ENCODE data around the gene RALGDS.

Gene RALGDS

DNA sequence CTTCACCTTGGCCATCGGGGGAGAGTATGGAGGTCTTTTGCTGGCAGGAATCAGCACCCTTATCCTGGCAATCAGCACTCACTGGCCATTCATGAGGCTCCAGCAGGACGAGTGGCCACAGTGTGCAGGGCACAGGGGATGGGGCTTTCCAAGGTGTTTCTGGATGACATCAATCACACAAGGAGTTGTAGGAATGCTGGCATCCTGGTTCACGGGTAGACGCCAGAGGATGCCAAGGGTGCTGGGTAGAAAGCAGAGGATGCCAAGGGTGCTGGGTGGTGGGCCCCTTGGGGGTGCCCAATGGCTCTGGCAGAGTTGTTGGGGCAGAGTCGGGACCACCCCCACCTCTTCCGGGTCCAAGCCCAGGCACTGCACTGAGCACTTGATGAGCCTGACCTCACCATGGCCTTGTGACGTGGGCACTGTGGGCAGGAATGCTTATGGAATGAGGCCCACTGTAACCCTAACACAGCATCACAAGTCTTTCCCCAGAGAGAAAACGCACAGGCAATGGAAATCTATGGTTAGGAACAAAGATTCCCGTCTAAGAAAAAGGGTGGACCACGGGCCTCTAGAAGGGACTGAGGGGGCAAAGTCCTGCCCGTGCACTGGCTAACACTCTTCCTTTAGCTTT, 30.2 kb downstream of the RALGDS start:
- TF ChIP-seq LEF1 (IDR thresholded peaks at IDR 0.05; ENCODE audit: borderline replicate concordance) (no peak), SUZ12 (IDR thresholded peaks at IDR 0.05) (no peak), BHLHE40 (IDR thresholded peaks at IDR 0.05; ENCODE audit: borderline replicate concordance) (no peak), HDGF (IDR thresholded peaks at IDR 0.05; ENCODE audit: borderline replicate concordance) (no peak), ARNT (IDR thresholded peaks at IDR 0.05) (no peak), ZNF384 (IDR thresholded peaks at IDR 0.05) (no peak), ELF4 (IDR thresholded peaks at IDR 0.05) (no peak), L3MBTL2 (conservative IDR thresholded peaks at IDR 0.05) (no peak), TARDBP (IDR thresholded peaks at IDR 0.05) (no peak), FOXM1 (IDR thresholded peaks at IDR 0.05; ENCODE audit: borderline replicate concordance) (no peak), FOXK2 (IDR thresholded peaks at IDR 0.05) (no peak), SP1 (IDR thresholded peaks at IDR 0.05) (no peak), NFRKB (IDR thresholded peaks at IDR 0.05) (no peak), FOXA1 (IDR thresholded peaks at IDR 0.05) (no peak), CTBP1 (IDR thresholded peaks at IDR 0.05; ENCODE audit: borderline replicate concordance) (no peak)
- TF ChIP-seq, protein P1, sequence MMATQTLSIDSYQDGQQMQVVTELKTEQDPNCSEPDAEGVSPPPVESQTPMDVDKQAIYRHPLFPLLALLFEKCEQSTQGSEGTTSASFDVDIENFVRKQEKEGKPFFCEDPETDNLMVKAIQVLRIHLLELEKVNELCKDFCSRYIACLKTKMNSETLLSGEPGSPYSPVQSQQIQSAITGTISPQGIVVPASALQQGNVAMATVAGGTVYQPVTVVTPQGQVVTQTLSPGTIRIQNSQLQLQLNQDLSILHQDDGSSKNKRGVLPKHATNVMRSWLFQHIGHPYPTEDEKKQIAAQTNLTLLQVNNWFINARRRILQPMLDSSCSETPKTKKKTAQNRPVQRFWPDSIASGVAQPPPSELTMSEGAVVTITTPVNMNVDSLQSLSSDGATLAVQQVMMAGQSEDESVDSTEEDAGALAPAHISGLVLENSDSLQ (IDR thresholded peaks at IDR 0.05) = no peak
- ChIA-PET CTCF (interaction anchor here (0.6 kb wide), 1 partner anchor 94 kb away, joined by 4 read pairs; no protein-coding TSS in a partner anchor), POLR2A (no interaction called here)
- no peak for DNase-seq (ENCODE audit: extremely low spot score)

- ChIA-PET POLR2A (no interaction called here), CTCF (interaction anchor here (0.6 to 1.5 kb wide), 2 partner anchors 14 to 94 kb away, joined by 4 to 6 read pairs; no protein-coding TSS in a partner anchor)
- no peak for DNase-seq (ENCODE audit: extremely low spot score)
- TF ChIP-seq CTBP1 (IDR thresholded peaks at IDR 0.05; ENCODE audit: borderline replicate concordance) (no peak), ELF4 (IDR thresholded peaks at IDR 0.05) (no peak), BHLHE40 (IDR thresholded peaks at IDR 0.05; ENCODE audit: borderline replicate concordance) (no peak), FOXA1 (IDR thresholded peaks at IDR 0.05) (no peak), ZNF384 (IDR thresholded peaks at IDR 0.05) (no peak), L3MBTL2 (conservative IDR thresholded peaks at IDR 0.05) (no peak), ARNT (IDR thresholded peaks at IDR 0.05) (no peak), FOXM1 (IDR thresholded peaks at IDR 0.05; ENCODE audit: borderline replicate concordance) (no peak), FOXK2 (IDR thresholded peaks at IDR 0.05) (no peak), LEF1 (IDR thresholded peaks at IDR 0.05; ENCODE audit: borderline replicate concordance) (no peak), NFRKB (IDR thresholded peaks at IDR 0.05) (no peak), TARDBP (IDR thresholded peaks at IDR 0.05) (no peak), SUZ12 (IDR thresholded peaks at IDR 0.05) (no peak), SP1 (IDR thresholded peaks at IDR 0.05) (no peak), HDGF (IDR thresholded peaks at IDR 0.05; ENCODE audit: borderline replicate concordance) (no peak)
- TF ChIP-seq, protein P1 (IDR thresholded peaks at IDR 0.05) = no peak
Observed at GRCh38 chr9:133090187-133090586, 30.9 kb downstream of the RALGDS start.

DNA sequence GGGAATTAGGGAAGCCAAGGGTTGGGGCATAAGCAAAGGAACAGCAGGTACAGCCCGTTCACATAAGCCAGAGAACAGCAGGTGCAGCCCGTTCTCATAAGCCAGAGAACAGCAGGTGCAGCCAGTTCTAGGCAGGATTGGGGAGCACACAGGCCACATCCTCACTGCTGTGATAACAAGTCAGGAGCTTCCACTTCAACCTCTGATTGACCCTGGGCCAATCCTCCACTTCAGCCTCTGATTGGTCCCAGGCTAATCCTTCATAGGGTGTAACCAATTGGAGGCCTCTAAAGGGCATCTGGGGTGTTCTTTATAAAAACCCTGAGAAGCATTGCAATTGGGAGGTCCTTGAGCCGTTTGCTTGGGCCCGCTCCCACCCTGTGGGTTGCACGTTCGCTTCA, 31.8 kb downstream of the RALGDS start:
- TF ChIP-seq SP1 (IDR thresholded peaks at IDR 0.05) = no peak
- TF ChIP-seq, protein P1 (IDR thresholded peaks at IDR 0.05) = peak; percentile 61
- no peak for DNase-seq (ENCODE audit: extremely low spot score)
- CTCF ChIA-PET = interaction anchor here (1.5 kb wide), 1 partner anchor 13 kb away, joined by 6 read pairs; no protein-coding TSS in a partner anchor
- POLR2A ChIA-PET = no interaction called here

DNA sequence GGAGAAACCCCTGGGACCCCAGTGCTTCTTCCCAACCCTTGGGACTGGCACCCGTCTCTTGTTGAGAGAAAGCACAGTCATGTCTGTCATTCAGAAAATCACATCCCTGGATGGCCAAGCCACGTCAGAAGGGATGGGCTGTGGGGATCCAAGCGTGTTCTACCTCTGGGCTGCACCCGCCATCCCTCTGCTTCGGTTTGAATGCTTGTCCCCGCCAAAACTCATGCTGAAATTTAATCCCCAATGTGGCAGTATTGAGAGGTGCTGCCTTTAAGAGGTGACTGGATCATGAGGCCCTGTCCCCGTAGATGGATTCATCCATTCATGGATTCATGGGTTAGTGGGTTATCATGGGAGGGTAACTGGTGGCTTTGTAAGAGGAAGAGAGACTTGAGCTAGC, 32.3 kb downstream of the RALGDS start:
- ChIA-PET POLR2A (no interaction called here), CTCF (interaction anchor here (1.5 kb wide), 1 partner anchor 12 kb away, joined by 6 read pairs; no protein-coding TSS in a partner anchor)
- no peak for TF ChIP-seq FOXM1 (IDR thresholded peaks at IDR 0.05; ENCODE audit: borderline replicate concordance)
- TF ChIP-seq NFRKB (IDR thresholded peaks at IDR 0.05) = no peak
- no peak for TF ChIP-seq L3MBTL2 (conservative IDR thresholded peaks at IDR 0.05)
- no peak for TF ChIP-seq TARDBP (IDR thresholded peaks at IDR 0.05)
- no peak for TF ChIP-seq SUZ12 (IDR thresholded peaks at IDR 0.05)
- TF ChIP-seq ZNF384 (IDR thresholded peaks at IDR 0.05) = no peak
- no peak for TF ChIP-seq SP1 (IDR thresholded peaks at IDR 0.05)
- TF ChIP-seq ELF4 (IDR thresholded peaks at IDR 0.05) = no peak
- no peak for TF ChIP-seq HDGF (IDR thresholded peaks at IDR 0.05; ENCODE audit: borderline replicate concordance)
- TF ChIP-seq, protein P1 (IDR thresholded peaks at IDR 0.05) = no peak
- no peak for TF ChIP-seq FOXK2 (IDR thresholded peaks at IDR 0.05)
- no peak for TF ChIP-seq ARNT (IDR thresholded peaks at IDR 0.05)
- no peak for DNase-seq (ENCODE audit: extremely low spot score)

GRCh38 chr9:133088146-133088750, 32.8 kb downstream of the RALGDS start:
- no peak for TF ChIP-seq FOXK2 (IDR thresholded peaks at IDR 0.05)
- no peak for TF ChIP-seq TARDBP (IDR thresholded peaks at IDR 0.05)
- TF ChIP-seq SUZ12 (IDR thresholded peaks at IDR 0.05) = no peak
- no peak for TF ChIP-seq SP1 (IDR thresholded peaks at IDR 0.05)
- no peak for TF ChIP-seq ELF4 (IDR thresholded peaks at IDR 0.05)
- TF ChIP-seq NFRKB (IDR thresholded peaks at IDR 0.05) = no peak
- no peak for TF ChIP-seq BHLHE40 (IDR thresholded peaks at IDR 0.05; ENCODE audit: borderline replicate concordance)
- no peak for TF ChIP-seq ZNF384 (IDR thresholded peaks at IDR 0.05)
- TF ChIP-seq L3MBTL2 (conservative IDR thresholded peaks at IDR 0.05) = no peak
- no peak for TF ChIP-seq FOXM1 (IDR thresholded peaks at IDR 0.05; ENCODE audit: borderline replicate concordance)
- TF ChIP-seq FOXA1 (IDR thresholded peaks at IDR 0.05) = no peak
- TF ChIP-seq CTBP1 (IDR thresholded peaks at IDR 0.05; ENCODE audit: borderline replicate concordance) = no peak
- ChIA-PET CTCF (interaction anchor here (1.5 kb wide), 1 partner anchor 12 kb away, joined by 6 read pairs; no protein-coding TSS in a partner anchor), POLR2A (no interaction called here)
- DNase-seq (ENCODE audit: extremely low spot score) = no peak

All from HEK293T (cell line).